SU-DHL-6 (cell line): ENCODE data around the gene CHD6.

ENCODE experiments used
- H2AFZ ChIP-seq: fragments of 200-600 bp; sonication (generic); 2 replicates; pipeline ENCODE4 v1.6.1; 2014; ENCODE audit warnings: low read depth, mild to moderate bottlenecking, moderate library complexity, mixed read lengths, antibody characterized with exemption, low read length; ENCODE audit not compliant: severe bottlenecking
- H3F3A ChIP-seq: fragments of 200-600 bp; shearing (Covaris generic); 2 replicates; pipeline ENCODE4 v1.6.0; 2016; ENCODE audit warnings: antibody characterized with exemption, mild to moderate bottlenecking; ENCODE audit not compliant: insufficient read depth
- H3K27ac ChIP-seq: fragments of 200-600 bp; sonication (generic); 2 replicates; pipeline ENCODE4 v1.5.1; 2016; ENCODE audit warnings: low read depth, mild to moderate bottlenecking, low read length, moderate library complexity, mixed read lengths
- H3K27me3 ChIP-seq: fragments of 200-600 bp; sonication (generic), shearing (Covaris generic); 2 replicates; pipeline ENCODE4 v1.6.0; 2014; ENCODE audit warnings: mild to moderate bottlenecking, low read length
- H3K36me3 ChIP-seq: fragments of 200-600 bp; sonication (generic); 2 replicates; pipeline ENCODE4 v1.6.1; 2014; ENCODE audit warnings: mild to moderate bottlenecking, low read length, mixed read lengths
- H3K4me2 ChIP-seq: fragments of 300-600, 200-600 bp; shearing (Covaris generic), sonication (generic); 2 replicates; pipeline ENCODE4 v1.6.0; 2014; ENCODE audit warnings: low read length, low read depth, mild to moderate bottlenecking; ENCODE audit not compliant: poor library complexity, severe bottlenecking
- H3K4me3 ChIP-seq: fragments of 200-600 bp; sonication (generic); 2 replicates; pipeline ENCODE4 v1.5.1; 2014; ENCODE audit warnings: antibody characterized with exemption, low read length, mild to moderate bottlenecking, mixed read lengths; ENCODE audit not compliant: insufficient read depth, poor library complexity, severe bottlenecking
- H3K79me2 ChIP-seq: fragments of 200-600 bp; sonication (generic); 2 replicates; pipeline ENCODE4 v1.6.1; 2014; ENCODE audit warnings: mild to moderate bottlenecking, low read length, moderate library complexity; ENCODE audit not compliant: insufficient read depth
- H3K9ac ChIP-seq: fragments of 200-600 bp; sonication (generic); 2 replicates; pipeline ENCODE4 v1.7.0; 2014; ENCODE audit warnings: mild to moderate bottlenecking, low read length
- H3K9me2 ChIP-seq: fragments of 200-600 bp; sonication (generic); replicated peaks from 2 replicates; pipeline ENCODE4 v1.6.1; 2014; ENCODE audit warnings: low read length; ENCODE audit not compliant: insufficient read depth
- H3K9me3 ChIP-seq: fragments of 200-600 bp; sonication (generic); 2 replicates; pipeline ENCODE4 v1.6.1; 2014; ENCODE audit warnings: low read length, mixed read lengths; ENCODE audit not compliant: insufficient read depth
- H4K20me1 ChIP-seq: fragments of 200-600 bp; sonication (generic); 2 replicates; pipeline ENCODE4 v1.6.1; 2014; ENCODE audit warnings: low read depth, mild to moderate bottlenecking, antibody characterized with exemption, low read length, moderate library complexity, mixed read lengths
- EZH2phosphoT487 ChIP-seq: fragments of 200-600 bp; sonication (generic), shearing (Covaris generic); conservative IDR thresholded peaks from 2 replicates; pipeline ENCODE4 v1.6.1; 2018; ENCODE audit warnings: mild to moderate bottlenecking, antibody characterized with exemption, low read length, moderate library complexity, mixed read lengths
- TF ChIP-seq, protein P1 (sequence below): fragments of 200-600 bp; sonication (generic); IDR thresholded peaks from one replicate; pipeline ENCODE4 v1.5.1; 2017; ENCODE audit warnings: antibody characterized with exemption, mild to moderate bottlenecking, low read length, moderate library complexity; ENCODE audit not compliant: insufficient read depth, poor library complexity, severe bottlenecking

The CHD6 gene

DNA sequence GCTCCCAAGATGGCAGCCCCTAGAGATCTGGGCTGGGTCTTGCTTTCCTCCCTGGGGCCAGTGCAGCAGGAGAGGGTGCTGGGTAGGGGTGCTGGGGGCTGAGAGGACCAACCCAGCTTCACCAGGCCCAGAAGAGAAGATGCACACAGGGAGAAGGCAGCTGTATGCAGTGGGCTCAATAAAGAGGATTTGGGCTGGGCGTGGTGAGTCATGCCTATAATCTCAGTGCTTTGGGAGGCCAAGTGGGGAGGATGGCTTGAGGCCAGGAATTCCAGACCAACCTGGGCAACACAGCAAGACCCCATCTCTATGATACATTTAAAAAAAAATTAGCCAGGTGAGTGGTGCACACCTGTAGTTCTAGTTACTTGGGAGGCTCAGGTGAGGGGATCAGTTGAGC is 225.9 kb downstream of the CHD6 start:
- TF ChIP-seq, protein P1, sequence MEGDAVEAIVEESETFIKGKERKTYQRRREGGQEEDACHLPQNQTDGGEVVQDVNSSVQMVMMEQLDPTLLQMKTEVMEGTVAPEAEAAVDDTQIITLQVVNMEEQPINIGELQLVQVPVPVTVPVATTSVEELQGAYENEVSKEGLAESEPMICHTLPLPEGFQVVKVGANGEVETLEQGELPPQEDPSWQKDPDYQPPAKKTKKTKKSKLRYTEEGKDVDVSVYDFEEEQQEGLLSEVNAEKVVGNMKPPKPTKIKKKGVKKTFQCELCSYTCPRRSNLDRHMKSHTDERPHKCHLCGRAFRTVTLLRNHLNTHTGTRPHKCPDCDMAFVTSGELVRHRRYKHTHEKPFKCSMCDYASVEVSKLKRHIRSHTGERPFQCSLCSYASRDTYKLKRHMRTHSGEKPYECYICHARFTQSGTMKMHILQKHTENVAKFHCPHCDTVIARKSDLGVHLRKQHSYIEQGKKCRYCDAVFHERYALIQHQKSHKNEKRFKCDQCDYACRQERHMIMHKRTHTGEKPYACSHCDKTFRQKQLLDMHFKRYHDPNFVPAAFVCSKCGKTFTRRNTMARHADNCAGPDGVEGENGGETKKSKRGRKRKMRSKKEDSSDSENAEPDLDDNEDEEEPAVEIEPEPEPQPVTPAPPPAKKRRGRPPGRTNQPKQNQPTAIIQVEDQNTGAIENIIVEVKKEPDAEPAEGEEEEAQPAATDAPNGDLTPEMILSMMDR: no peak
- no peak for TF ChIP-seq EZH2phosphoT487
- no peak overlapping the region for H3K27ac ChIP-seq

DNA sequence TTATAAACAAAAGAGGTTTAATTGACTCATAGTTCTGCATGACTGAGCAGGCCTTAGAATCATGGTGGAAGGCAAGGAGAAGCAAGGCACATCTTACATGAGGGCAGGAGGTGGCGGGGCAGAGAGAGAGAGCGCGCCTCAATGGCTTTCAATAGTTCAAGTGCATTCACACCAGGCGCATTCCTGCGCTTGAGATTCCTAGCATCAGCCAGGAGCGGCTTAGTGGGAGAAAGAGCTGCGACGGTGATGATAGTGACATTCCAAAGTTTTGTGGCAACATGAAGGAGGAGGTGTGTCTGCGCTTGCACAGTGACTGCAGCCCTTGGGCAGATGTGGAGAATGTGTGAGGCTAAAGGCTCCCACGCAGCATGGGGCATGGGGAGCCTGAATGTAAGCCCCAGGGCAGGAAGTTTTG is 226.6 kb downstream of the CHD6 start:
- H3K36me3 ChIP-seq: no peaks in the 10 kb centered on the region
- no peak overlapping the region for H2AFZ ChIP-seq
- no peaks in the 10 kb centered on the region for H4K20me1 ChIP-seq
- no peaks in the 10 kb centered on the region for H3K9me2 ChIP-seq
- H3K9ac ChIP-seq: no peak overlapping the region
- H3F3A ChIP-seq: no peaks in the 10 kb centered on the region
- no peaks in the 10 kb centered on the region for H3K27me3 ChIP-seq
- no peaks in the 10 kb centered on the region for H3K79me2 ChIP-seq
- no peak overlapping the region for H3K4me2 ChIP-seq
- TF ChIP-seq, protein P1: no peak
- TF ChIP-seq EZH2phosphoT487: no peak
- no peak overlapping the region for H3K27ac ChIP-seq
- no peaks in the 10 kb centered on the region for H3K9me3 ChIP-seq
- no peak overlapping the region for H3K4me3 ChIP-seq

More for the DNA sequence above, 225.9 kb downstream of the CHD6 start:
- Histone ChIP-seq H3K9me2 (no peaks in the 10 kb centered on the region), H3K4me3 (no peak overlapping the region), H3K27me3 (no peaks in the 10 kb centered on the region), H3K36me3 (no peaks in the 10 kb centered on the region), H3K79me2 (no peaks in the 10 kb centered on the region), H3K9me3 (no peaks in the 10 kb centered on the region), H2AFZ (no peak overlapping the region), H3K4me2 (no peak overlapping the region), H3K9ac (no peak overlapping the region), H3F3A (no peaks in the 10 kb centered on the region), H4K20me1 (no peaks in the 10 kb centered on the region)

DNA sequence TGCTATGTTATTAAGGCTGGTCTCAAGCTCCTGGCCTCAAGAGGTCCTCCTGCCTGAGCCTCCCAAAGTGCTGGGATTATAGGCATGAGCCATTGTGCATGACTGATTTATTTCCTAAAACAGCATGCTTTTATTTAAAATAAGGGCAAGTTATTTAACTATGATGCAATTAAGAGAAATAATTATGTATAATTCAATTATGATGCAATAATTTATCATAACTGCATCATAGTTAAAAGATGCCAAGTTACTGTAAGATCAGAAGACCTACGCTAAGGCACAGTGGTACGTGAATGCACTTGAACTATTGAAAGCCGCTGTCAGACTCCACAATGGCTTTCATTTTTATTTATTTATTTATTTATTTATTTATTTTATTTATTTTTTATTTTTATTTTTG is 227.3 kb downstream of the CHD6 start:
- Histone ChIP-seq H3K27me3 (no peaks in the 10 kb centered on the region), H3K4me2 (no peak overlapping the region), H2AFZ (no peak overlapping the region), H3K27ac (no peak overlapping the region), H3F3A (no peaks in the 10 kb centered on the region), H3K9me2 (no peaks in the 10 kb centered on the region), H3K9ac (no peak overlapping the region), H3K36me3 (no peaks in the 10 kb centered on the region), H3K79me2 (no peaks in the 10 kb centered on the region), H3K4me3 (no peak overlapping the region), H3K9me3 (no peaks in the 10 kb centered on the region), H4K20me1 (no peaks in the 10 kb centered on the region)
- no peak for TF ChIP-seq EZH2phosphoT487
- TF ChIP-seq, protein P1: no peak

DNA sequence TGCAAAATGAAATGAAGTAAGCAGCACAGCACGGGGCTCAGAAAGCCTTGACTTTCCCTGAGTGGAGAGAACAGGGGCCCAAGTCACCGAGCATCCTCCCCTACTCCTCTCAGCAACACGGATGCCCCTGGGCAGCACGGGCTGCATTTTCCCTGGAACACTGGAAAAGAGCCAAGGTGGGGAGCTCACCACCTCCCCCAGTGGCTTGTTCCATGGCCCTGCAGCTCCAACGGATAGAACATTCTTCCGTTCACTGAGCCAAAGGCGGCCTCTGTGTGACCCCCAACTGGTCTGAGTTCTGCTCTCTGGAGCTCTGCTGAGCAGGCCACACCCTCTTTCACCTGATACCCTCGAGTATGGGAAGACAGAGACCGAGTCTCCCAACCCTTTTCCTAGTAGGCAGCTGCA is 230.7 kb downstream of the CHD6 start:
- no peak overlapping the region for H3K4me2 ChIP-seq
- H3K27me3 ChIP-seq: no peaks in the 10 kb centered on the region
- H4K20me1 ChIP-seq: no peaks in the 10 kb centered on the region
- no peak overlapping the region for H3K27ac ChIP-seq
- H3K79me2 ChIP-seq: no peaks in the 10 kb centered on the region
- TF ChIP-seq, protein P1: no peak
- no peak for TF ChIP-seq EZH2phosphoT487
- H3K4me3 ChIP-seq: no peak overlapping the region
- H3K36me3 ChIP-seq: no peaks in the 10 kb centered on the region
- H3K9me2 ChIP-seq: no peaks in the 10 kb centered on the region
- H3F3A ChIP-seq: no peaks in the 10 kb centered on the region
- no peak overlapping the region for H3K9ac ChIP-seq
- H3K9me3 ChIP-seq: no peaks in the 10 kb centered on the region
- no peak overlapping the region for H2AFZ ChIP-seq
